C4-2B (cell line): ENCODE results near the gene PRKCA.

Source experiments
- H3K27ac ChIP-seq: fragments of 450-650 bp; 2 replicates; pipeline ENCODE4 v1.5.1; 2017
- ZFX ChIP-seq: fragments of 450-650 bp; IDR thresholded peaks from 2 replicates; pipeline ENCODE4 v1.6.1; 2017
- TF ChIP-seq, protein P1 (sequence below): fragments of 450-650 bp; conservative IDR thresholded peaks from 2 replicates; pipeline ENCODE4 v1.5.1; 2017; ENCODE audit warnings: mild to moderate bottlenecking

PRKCA gene

DNA sequence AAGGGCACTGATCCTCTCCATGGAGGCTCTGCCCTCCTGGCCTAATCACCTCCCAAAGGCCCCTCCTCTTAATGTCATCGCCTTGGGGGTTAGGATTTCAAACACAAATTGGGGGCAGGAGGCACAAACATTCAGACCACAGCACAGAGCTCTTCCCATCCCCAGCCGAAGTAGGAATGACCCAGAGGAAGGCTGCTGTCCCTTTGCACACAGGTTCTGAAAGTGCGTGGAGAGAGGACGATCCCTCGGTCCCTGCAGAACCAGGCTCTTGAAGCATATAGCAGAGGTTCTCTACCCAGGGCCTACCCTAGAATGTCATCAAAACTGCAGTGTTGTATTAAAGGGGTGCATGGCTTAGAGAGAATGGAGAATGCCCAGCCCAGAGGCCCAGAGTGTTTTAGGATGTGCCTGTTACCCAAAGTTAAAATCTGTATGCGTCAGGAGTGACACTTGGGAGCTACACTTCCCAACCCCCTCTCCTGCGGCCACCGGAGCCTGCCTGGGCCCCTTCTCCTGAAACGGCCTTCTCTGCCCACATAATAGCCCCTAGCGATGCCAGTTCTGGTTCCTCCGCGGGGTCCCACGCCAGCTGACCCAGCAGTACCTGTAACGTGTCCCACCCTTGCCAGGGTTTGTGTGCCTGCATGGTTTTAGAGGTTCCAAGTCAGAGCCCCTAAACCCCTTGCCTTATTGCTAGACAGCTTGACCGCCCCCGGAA is 373.0 kb downstream of the PRKCA start:
- peak overlapping the region; percentile 77 for H3K27ac ChIP-seq
- TF ChIP-seq, protein P1, sequence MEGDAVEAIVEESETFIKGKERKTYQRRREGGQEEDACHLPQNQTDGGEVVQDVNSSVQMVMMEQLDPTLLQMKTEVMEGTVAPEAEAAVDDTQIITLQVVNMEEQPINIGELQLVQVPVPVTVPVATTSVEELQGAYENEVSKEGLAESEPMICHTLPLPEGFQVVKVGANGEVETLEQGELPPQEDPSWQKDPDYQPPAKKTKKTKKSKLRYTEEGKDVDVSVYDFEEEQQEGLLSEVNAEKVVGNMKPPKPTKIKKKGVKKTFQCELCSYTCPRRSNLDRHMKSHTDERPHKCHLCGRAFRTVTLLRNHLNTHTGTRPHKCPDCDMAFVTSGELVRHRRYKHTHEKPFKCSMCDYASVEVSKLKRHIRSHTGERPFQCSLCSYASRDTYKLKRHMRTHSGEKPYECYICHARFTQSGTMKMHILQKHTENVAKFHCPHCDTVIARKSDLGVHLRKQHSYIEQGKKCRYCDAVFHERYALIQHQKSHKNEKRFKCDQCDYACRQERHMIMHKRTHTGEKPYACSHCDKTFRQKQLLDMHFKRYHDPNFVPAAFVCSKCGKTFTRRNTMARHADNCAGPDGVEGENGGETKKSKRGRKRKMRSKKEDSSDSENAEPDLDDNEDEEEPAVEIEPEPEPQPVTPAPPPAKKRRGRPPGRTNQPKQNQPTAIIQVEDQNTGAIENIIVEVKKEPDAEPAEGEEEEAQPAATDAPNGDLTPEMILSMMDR, result no peak
- no peak for TF ChIP-seq ZFX

DNA sequence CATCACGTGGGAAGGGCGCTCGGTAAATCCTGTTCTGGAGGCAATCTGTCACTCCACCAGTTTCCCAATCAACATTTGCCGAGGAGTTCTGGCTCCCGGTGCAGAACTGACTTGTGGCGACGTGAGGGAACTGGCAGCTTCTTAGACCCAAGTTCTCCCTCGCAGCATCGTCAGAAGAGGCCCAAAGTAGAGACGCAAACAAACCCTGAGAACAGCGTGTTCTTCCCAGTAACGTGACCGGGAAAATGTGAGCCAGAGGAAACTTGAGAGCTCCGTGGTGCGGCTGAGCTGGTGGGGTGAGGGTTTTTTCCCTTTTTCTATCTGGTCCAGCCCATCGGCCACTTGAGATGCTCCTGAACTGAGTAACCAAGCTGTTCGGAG is 373.6 kb downstream of the PRKCA start:
- peak overlapping the region; percentile 77 for H3K27ac ChIP-seq
- TF ChIP-seq ZFX, result no peak
- TF ChIP-seq, protein P1, result no peak

DNA sequence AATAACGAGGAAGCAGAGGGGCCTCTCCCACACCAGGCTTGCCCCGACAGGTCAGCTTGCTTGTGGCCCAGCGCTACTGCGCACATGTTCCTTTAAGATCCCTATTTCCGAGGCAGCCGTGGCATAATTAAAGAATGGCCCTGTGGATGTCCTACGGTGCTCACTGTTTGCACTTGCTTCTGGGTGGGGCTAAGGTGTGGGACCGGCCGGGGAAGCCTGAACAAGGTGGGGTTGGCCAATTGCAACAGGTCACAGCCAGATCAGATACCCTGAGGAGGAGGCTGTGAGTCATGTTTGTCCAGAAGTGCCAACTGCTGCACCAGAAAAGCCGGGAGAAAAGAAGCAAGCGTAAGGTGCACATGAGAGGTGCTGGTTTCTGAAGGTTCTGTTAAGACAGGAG is 374.0 kb downstream of the PRKCA start:
- peak overlapping the region; percentile 77 for H3K27ac ChIP-seq
- TF ChIP-seq, protein P1, result no peak
- no peak for TF ChIP-seq ZFX

DNA sequence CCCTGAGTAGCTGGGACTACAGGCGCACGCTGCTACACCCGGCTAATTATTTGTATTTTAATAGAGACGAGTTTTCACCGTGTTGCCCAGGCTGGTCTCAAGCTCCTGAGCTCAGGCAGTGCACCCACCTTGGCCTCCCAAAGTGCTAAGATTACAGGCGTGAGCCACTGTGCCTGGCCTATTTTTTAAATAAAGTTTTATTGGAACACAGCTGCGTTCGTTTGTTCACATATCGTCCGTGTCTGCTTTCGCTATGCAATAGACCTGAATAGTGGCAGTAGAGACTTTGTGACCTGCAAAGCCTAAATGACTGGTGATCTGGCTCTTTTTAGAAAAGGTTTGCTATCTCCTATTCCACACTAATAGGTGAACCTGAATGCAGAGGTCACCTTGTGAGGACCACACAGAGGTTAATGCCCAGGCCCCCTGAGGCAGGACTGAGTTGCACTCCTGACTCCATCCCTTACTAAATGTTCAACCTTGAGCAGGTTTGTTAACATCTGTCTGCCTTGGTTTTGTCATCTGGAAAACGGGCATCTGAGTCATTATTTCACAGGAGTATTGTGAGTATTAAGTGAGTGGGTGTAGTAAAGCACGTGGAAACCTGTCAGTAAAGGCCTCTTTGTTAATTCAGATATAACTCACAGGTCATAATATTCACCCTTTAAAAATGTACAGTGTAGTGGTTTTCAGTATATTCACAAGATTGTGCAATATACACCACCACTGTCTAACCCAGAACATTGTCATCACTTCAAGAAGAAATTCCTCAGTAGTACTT is 375.0 kb downstream of the PRKCA start:
- H3K27ac ChIP-seq, result peak overlapping the region; percentile 77
- TF ChIP-seq ZFX, result no peak
- TF ChIP-seq, protein P1, result no peak

DNA sequence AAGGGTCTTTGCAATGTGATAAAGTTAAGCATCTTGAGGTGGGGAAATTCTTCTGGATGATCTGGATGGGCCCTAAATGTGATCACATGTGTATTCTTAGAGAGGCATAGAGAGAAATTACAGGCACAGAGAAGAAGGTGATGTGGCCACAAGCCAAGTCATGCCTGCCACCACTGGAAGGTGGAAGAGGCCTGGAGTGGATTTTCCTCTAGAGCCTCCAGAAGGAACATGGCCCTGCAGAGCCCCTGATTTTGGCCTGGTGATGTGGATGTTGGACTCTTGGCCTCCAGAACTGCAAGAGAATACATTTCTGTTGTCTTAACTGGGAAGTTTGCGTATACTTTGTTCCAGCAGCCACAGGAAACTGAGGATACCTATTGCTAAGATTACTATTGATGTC is 375.6 kb downstream of the PRKCA start:
- no peak overlapping the region for H3K27ac ChIP-seq
- TF ChIP-seq, protein P1, result no peak
- no peak for TF ChIP-seq ZFX

DNA sequence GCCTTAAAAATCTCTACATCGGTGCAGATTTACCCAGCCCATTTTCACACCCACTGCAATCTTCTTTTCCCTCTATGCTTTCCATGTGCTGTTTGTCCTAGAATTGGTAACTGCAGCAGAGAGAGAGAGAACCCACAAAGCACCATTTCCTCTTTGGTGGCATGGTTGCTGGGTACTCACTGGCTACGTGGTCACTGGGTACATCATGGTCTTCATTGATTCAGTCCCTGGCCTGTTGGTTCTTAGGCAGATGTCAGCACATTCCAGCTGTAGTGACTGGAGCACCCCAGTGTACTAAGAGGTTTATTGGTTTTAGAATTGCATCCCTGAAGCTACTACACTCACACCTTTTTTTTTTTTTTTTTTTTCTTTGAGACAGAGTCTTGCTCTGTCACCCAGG is 376.4 kb downstream of the PRKCA start:
- no peak for TF ChIP-seq ZFX
- TF ChIP-seq, protein P1, result no peak

More for the DNA sequence above, 376.4 kb downstream of the PRKCA start:
- H3K27ac ChIP-seq, result no peak overlapping the region
